Measurements from ENCODE around the gene CACNG1.
A peak's percentile ranks its signal among the peaks of the same experiment; 100 is the strongest.

The CACNG1 gene

DNA sequence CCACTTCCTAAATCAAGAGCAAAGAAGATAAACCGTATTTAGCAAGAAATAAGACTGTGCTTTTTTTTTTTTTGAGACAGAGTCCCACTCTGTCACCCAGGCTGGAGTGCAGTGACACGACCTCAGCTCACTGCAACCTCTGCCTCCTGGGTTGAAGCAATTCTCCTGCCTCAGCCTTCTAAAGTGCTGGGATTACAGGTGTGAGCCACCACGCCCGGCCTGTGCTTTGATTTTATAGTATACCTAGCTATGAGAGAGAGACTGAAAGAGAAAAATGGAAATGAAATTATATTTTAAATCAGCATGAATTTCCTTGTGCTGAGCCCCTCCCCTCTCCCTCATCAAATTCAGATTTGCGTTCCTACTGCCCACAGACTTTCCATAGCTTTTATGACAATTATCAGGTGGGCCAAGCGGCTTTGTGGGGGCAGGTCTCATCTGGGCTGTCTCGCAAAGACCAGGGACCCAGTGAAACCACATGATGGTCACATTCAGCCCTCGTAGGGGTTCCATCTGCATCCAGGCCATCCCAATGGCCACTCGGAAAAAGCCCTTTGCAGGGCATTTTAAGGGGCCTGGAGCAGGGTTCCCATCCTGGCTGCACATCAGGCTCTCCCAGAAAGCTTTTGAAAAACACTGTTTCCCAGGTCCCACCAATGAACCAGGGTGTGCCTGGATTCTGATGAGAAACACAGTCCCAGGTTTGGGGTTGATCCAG is 8.5 kb downstream of the CACNG1 start:
- DNase-seq = no peak

DNA sequence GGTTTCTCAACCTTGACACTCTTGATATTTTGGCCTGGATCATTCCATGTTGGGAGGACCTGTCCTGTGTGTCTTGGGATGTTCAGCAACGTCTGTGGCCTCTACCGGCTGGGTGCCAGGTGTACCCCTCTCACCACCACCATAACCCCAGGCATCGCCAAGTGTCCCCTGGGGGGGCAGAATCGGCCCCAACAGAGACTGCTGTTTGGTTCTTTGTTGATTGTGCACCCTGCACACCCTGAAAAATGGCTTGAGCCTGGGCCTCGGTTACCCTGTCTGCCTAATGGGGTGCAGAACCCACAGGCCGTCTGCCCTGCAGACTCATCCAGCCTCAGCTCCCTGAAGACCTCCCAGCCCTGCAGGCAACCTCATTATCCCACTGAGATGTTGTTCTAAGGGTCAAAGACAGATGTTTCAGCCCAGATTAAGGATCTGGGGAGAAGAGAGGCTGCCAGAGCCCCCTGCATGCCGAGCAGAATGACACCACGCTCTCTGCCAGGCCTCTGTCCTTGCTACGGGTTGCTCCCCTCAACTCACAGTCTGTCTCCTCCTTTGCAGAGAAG is 9.2 kb downstream of the CACNG1 start:
- no peak for DNase-seq

GRCh38 chr17:67054011-67054591 is 9.7 kb downstream of the CACNG1 start:
- no peak for DNase-seq

- no peak for DNase-seq
Observed at GRCh38 chr17:67054608-67055007, 10.3 kb downstream of the CACNG1 start.

- no peak for DNase-seq
Observed at GRCh38 chr17:67055041-67055443, 10.7 kb downstream of the CACNG1 start.

DNA sequence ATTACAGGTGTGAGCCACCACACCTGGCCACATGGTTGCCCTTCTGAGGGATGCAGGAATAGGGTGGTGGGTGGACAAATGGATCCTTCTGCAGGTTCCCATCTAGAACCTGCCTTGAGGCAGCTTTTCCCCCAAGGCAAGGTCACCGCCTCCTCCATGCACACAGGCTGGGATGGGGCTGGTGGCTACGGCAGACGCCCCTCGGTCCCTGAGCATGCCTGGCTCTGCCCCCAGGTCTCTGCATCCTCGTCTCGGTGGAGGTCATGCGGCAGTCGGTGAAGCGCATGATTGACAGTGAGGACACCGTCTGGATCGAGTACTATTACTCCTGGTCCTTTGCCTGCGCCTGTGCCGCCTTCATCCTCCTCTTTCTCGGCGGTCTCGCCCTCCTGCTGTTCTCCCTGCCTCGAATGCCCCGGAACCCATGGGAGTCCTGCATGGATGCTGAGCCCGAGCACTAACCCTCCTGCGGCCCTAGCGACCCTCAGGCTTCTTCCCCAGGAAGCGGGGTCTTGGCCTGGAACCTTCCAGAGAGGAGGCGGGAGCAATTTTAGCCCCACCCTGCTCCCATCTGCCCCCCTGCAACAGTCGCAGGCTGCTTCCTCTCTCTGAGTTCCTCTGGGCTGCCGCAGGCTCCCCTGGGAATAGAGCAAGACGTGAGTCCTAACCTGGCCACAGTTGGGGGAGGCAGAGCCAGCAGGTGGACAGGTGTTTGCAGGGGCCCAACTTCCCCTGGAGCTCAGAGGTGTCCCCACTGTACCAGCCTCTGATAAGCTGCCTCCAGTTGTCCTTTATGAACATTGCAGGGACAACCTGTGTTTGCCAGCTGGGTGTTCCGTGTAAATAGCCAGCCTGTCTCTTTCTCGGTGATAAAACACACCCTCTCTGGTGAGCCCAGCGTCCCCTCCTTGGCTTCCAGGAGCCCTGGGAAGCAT is 11.7 kb downstream of the CACNG1 start:
- no peak for DNase-seq

GRCh38 chr17:67056746-67057490 is 12.6 kb downstream of the CACNG1 start:
- no peak for DNase-seq

GRCh38 chr17:67058036-67058435 is 13.7 kb downstream of the CACNG1 start:
- DNase-seq = no peak

DNA sequence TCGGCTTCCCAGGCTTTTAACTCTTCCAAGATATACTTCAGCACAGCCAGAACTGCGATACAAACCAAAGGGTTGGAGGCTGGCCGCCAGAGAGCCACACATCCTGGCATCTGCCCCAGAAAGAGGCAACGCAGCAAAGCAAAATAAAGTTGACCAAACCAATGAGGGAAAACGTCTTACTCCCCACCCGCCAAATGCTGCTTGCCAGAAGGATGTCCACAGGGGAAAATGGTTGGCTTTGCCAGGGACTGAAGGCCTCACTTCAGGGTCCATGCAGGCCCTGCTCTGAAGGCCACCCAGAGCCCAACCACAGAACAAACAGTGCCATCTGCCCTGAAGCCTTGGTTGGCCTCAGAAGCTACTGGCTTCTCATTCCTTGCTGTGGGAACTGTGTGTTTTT is 15.0 kb downstream of the CACNG1 start:
- DNase-seq = no peak

DNA sequence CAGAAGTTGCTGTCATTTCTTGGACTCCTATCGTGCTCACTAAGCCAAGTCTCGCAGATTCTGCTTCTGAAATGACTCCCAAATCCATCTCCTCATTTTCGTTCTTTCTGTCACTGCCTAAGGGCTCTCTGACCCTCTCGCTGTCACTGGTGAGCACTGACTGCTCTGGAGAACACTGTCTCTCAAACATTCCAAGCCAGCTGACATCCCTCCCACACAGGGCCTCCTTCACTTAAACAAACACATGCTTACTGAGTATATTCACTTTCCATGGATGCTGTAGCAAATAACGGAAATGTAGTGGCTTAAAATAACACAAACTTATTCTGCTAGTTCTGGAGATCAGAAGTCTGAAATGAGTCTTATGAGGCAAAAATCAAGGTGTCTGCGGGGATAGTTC is 18.8 kb downstream of the CACNG1 start:
- no peak for DNase-seq

DNA sequence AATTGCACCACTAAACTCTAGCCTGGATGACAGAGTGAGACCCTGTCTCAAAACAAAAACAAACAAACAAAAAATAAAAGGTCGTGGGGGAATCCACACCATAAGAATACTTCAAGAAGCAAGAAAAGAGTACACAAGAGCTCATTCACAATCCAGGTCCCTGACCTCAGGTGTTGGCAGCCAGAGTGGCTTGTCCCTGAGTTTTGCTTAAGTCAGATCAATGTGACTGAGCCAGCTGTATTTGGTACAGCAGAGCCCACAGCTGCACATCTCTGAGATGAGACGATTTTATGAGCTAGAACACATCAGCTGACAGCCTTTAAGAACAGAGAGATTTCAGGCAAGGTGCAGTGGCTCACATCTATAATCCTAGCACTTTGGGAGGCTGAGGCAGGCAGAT is 22.4 kb downstream of the CACNG1 start:
- no peak for DNase-seq

DNA sequence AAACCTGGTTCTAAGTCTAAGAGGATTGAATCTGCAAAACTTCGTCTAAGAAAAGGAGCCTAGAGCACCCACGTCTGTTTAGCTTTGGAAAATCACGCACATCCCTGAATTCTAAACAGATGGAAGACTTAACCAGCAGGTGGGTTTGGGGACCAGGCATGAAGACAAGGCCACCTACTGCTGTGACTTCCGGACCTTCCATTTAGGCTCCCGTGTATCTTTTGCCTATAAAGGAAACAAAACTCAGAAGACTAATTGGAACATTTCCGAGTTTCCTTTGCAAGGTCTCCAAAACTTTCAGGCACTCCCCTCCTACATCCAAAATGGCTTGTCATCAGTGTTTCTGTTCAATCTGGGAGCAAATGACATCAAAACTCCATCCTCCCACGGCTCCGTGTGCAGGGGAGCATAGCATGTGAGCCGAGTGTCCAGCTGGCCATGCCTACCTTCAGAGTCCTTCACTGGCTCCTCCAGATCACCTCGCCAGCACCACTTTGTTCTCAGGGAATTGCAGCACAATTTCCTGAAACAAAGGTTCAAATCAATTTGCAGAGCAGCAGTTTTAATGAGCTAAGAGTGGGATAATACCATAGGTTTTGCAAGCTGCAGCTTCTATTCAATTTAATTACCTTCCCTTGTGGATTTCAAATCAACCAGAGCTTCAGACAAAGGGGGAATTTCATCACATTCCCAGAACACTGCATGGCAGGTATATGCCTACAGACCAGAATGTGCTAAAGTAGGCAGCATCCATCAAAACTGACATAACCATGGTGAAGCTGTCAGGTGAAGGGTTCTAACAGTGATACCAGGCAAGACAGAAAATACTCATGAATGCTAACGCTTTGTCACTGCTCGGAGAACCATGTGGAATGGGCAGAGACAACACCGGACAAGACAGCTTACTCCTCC is 23.5 kb downstream of the CACNG1 start:
- DNase-seq = no peak

GRCh38 chr17:67068999-67069398 is 24.6 kb downstream of the CACNG1 start:
- peak; percentile 47 for DNase-seq

DNA sequence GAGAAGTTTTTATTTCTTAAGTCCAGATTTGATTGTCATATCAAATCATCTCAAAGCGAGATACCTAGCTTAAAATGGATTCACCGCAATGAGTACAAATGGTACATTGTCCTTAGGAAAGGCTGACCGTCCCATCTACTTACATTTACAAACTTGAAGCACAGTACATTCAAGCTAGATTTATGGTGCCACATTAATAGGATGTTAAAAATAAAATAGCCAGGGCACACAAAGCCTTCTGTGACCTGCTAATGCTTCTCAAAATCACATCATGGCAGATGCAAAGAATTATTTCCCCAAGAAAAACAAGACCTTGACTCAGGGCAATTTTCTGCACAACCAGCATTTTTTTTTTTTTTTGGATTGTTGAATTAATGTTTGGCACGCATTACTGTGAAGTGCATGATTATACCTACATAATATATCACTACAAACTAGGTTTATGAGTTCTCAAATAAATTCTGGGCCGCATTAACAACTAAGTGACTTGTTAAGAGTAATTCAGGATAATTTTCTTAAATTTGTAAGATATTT is 25.3 kb downstream of the CACNG1 start:
- DNase-seq = no peak

DNA sequence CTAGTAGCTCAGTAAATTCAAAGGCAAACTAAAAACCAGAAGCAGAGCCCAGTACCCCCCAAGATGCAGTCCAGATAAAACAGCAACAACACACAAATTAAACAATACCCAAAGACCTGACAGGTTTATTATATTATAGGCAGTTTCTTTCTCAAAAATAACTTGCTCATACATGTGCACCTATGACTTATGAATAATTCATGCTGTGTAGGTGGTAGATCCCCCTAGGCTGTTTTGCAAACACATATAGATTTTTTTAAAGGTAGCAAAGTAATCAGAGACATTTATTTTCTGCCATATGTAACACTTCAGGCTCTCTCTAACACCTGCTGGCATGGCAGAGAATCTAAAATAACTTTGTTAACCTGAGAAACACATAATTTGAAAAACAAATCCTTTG is 27.2 kb downstream of the CACNG1 start:
- no peak for DNase-seq

DNA sequence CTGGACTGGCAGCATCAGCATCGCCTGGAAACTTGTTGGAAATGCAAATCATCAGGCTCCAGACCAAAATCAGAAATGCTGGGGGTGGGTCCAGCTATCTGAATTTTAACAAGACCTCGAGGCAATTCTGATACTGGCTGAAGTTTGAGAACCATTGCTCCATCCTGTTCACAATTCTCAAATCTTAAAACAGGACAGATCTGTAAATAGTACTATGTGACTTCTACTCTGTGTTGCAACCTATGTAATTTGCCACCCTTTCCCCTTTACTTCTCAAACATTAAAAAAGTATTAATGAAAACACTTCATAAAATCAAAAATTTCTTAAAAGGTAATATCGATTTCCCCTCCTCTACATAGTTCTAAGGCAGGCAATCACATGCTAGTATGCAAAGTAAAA is 28.5 kb downstream of the CACNG1 start:
- DNase-seq = no peak

GRCh38 chr17:67074781-67075180 is 30.4 kb downstream of the CACNG1 start:
- no peak for DNase-seq

DNA sequence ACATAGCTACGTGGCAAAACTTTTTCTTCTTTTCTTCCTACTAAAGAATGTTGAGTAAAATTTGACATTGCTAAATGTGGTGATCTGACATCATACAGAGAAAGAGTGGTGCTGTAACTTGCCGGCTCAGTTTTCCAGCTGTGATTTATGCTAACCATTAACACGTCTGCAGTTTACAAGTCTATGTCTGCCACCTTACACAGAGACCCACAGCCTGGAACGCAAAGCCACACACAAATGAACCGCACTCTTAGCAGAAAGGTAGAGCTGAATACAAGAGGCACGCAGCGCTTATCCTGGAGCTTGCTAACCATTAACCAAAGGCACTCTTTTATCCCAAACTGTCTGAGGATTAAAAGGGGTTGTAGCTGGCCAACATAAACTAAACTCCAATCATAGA is 31.9 kb downstream of the CACNG1 start:
- no peak for DNase-seq

DNA sequence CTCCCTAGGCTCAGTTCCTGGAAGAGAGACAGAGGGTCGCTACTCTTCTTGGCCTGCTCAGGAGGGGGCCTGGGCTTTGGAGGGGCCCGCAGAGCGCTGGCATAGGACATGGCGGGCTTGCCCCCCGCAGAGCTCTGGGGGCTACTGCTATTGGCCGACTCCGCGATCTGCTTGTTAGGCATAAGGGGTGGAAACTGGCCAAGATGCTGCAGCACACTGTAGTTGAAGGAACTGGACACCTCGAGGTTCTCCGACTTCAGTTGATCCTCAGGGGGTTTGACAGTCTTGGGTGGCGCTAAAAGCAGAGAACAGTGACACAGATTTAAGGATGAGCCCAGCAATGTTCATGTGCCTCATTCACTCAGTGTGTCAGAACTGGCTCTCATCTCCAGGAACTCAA is 33.9 kb downstream of the CACNG1 start:
- no peak for DNase-seq

DNA sequence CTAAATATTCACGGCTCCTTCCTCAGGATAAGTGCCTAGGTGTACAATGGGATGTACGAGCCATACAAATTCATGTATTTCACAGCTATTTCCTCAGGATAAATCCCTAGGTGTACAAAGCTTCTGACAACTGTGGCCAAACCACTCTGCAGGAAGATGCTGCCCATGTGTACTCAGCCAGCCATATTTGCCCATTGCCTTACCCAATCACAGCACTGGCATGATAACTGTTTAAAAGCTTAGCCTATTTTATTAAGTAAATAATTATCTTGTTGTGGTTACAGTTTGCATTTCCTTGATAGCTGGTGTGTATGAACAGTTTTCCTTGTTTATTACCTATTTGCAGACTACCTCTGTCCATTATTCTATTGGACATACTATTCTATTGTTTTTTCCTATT is 35.1 kb downstream of the CACNG1 start:
- DNase-seq = no peak

DNA sequence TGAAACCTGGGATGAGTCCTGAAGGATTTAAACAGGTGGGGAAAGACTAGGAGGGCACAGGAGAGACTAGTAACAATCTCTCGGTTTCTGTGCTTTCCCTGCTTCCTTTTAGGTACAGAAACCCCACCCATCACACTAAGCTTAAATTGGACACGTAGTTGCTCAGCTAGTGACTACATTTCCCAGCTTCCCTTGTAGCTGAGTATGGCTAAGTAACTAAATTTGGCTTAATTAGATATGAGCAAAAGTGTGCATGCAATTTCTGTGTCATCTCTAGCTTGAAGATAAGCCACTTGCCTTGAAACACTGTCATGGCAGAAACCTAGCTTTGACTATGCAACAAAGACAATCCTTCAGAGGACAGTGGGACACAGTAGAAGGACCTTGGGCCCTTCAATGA is 36.5 kb downstream of the CACNG1 start:
- no peak for DNase-seq

Data from NCI-H1092 (cell line).